SK-N-SH (cell line): ENCODE measurements around the gene TRIM10. TPM values are rescaled to one million over a fixed set of nuclear protein-coding genes. Genes with fewer than 3 reads are reported as not detected.

Source experiments
- CTCF ChIA-PET: fragments of 300-600, 350-600 bp; formaldehyde crosslinking; extraction: SDS; loops from one replicate; lab custom pipeline; 2021; lab: Yijun Ruan, JAX
- POLR2A ChIA-PET: fragments of 350-600 bp; sonication (Branson Sonifier 250); formaldehyde crosslinking; extraction: SDS; loops from one replicate; lab custom pipeline; 2020; ENCODE audit warnings: antibody characterized with exemption, inconsistent platforms; lab: Yijun Ruan, JAX
- DNase-seq: peaks from one replicate; pipeline ENCODE4 v3.0.0; 2012
- H2AFZ ChIP-seq: fragments of 200-600 bp; sonication (generic); 2 replicates; pipeline ENCODE4 v1.8.1; 2016; ENCODE audit warnings: antibody characterized with exemption, mild to moderate bottlenecking, low read depth
- H3F3A ChIP-seq: fragments of 200-600 bp; sonication (generic); replicated peaks from 2 replicates; pipeline ENCODE3; 2016; ENCODE audit warnings: antibody characterized with exemption, mild to moderate bottlenecking; ENCODE audit not compliant: insufficient read depth
- H3K27ac ChIP-seq, 2 experiments: fragments of 200-500 bp in 1 of 2; fragments of 200-600 bp in 1 of 2; sonication (Bioruptor generic) in 1 of 2; sonication (generic), shearing (Covaris generic) in 1 of 2; 2 replicates each; pipeline versions ENCODE4 v1.5.1 to v1.6.1; 2014 to 2016; ENCODE audit warnings: low read depth in 2 of 2, inconsistent platforms in 1 of 2, low read length in 1 of 2, mild to moderate bottlenecking in 1 of 2, mixed read lengths in 1 of 2
- H3K27me3 ChIP-seq: fragments of 200-600 bp; sonication (generic), shearing (Covaris generic); 2 replicates; pipeline ENCODE4 v1.6.1; 2016; ENCODE audit warnings: mixed run types; ENCODE audit not compliant: insufficient read depth
- H3K36me3 ChIP-seq, 2 experiments: fragments of 200-500 bp in 1 of 2; fragments of 200-600 bp in 1 of 2; sonication (Bioruptor generic) in 1 of 2; sonication (generic) in 1 of 2; replicated peaks in 1 of 2; 2 replicates each; pipeline versions ENCODE3 to v1.5.1; 2014 to 2016; ENCODE audit warnings: low read length in 1 of 2, mild to moderate bottlenecking in 1 of 2; ENCODE audit not compliant: insufficient read depth in 2 of 2, control insufficient read depth in 1 of 2
- H3K4me1 ChIP-seq, 2 experiments: fragments of 200-500 bp in 1 of 2; fragments of 200-600 bp in 1 of 2; sonication (Bioruptor generic) in 1 of 2; sonication (generic), shearing (Covaris generic) in 1 of 2; 2 replicates each; pipeline versions ENCODE4 v1.5.1 to v1.6.1; 2014 to 2016; ENCODE audit warnings: low read depth in 1 of 2, low read length in 1 of 2, mixed run types in 1 of 2; ENCODE audit not compliant: insufficient read depth in 2 of 2, control insufficient read depth in 1 of 2
- H3K4me2 ChIP-seq: fragments of 200-600 bp; sonication (generic), shearing (Covaris generic); 2 replicates; pipeline ENCODE4 v1.6.1; 2017; ENCODE audit warnings: mixed run types
- H3K4me3 ChIP-seq, 2 experiments: fragments of 200-500 bp in 1 of 2; fragments of 200-600 bp in 1 of 2; sonication (Bioruptor generic) in 1 of 2; sonication (generic), shearing (Covaris generic) in 1 of 2; 2 replicates each; pipeline versions ENCODE4 v1.5.1 to v1.8.1; 2014 to 2016; ENCODE audit warnings: low read depth in 2 of 2, inconsistent platforms in 1 of 2, low read length in 1 of 2, mild to moderate bottlenecking in 1 of 2, mixed read lengths in 1 of 2, moderate library complexity in 1 of 2
- H3K79me2 ChIP-seq: fragments of 200-600 bp; sonication (generic); 2 replicates; pipeline ENCODE4 v1.8.1; 2017; ENCODE audit warnings: mild to moderate bottlenecking; ENCODE audit not compliant: insufficient read depth
- H3K9ac ChIP-seq: fragments of 200-600 bp; sonication (generic); 2 replicates; pipeline ENCODE4 v1.6.1; 2017; ENCODE audit warnings: mixed run types
- H3K9me2 ChIP-seq: fragments of 200-600 bp; sonication (generic); 2 replicates; pipeline ENCODE4 v1.6.1; 2017; ENCODE audit warnings: mixed run types
- H3K9me3 ChIP-seq: fragments of 200-600 bp; sonication (generic); 2 replicates; pipeline ENCODE4 v1.6.1; 2017; ENCODE audit warnings: mixed run types, mild to moderate bottlenecking, moderate library complexity
- H4K20me1 ChIP-seq: fragments of 200-600 bp; sonication (generic); 2 replicates; pipeline ENCODE4 v1.6.1; 2017; ENCODE audit warnings: mild to moderate bottlenecking, mixed run types; ENCODE audit not compliant: insufficient read depth
- CHD2 ChIP-seq: fragments of 150-350 bp; IDR thresholded peaks from 2 replicates; pipeline ENCODE4 v1.6.1; 2018; ENCODE audit warnings: low read length; ENCODE audit not compliant: partially characterized antibody
- ELF1 ChIP-seq: IDR thresholded peaks from 2 replicates; pipeline ENCODE4 v1.4.0; 2012
- EP300 ChIP-seq, 2 experiments: IDR thresholded peaks; 2 replicates each; pipeline versions ENCODE4 v1.4.0 to v1.6.1; 2012; ENCODE audit warnings: borderline replicate concordance in 1 of 2, low read depth in 1 of 2, low read length in 1 of 2
- EZH2phosphoT487 ChIP-seq: fragments of 200-600 bp; sonication (generic); IDR thresholded peaks from 2 replicates; pipeline ENCODE4 v1.6.1; 2017; ENCODE audit warnings: low read depth, mixed run types, mild to moderate bottlenecking, antibody characterized with exemption, moderate library complexity, borderline replicate concordance
- FOSL2 ChIP-seq: IDR thresholded peaks from 2 replicates; pipeline ENCODE4 v1.4.0; 2012; ENCODE audit warnings: low read depth, mild to moderate bottlenecking, moderate library complexity, borderline replicate concordance
- FOXM1 ChIP-seq: IDR thresholded peaks from 2 replicates; pipeline ENCODE4 v1.4.0; 2012; ENCODE audit warnings: low read depth, mild to moderate bottlenecking
- GABPA ChIP-seq: IDR thresholded peaks from 2 replicates; pipeline ENCODE4 v1.4.0; 2012; ENCODE audit warnings: low read depth, mild to moderate bottlenecking
- IRF3 ChIP-seq: fragments of 150-350 bp; IDR thresholded peaks from 2 replicates; pipeline ENCODE4 v1.6.1; 2016; ENCODE audit warnings: mild to moderate bottlenecking, low read depth, low read length
- NFIC ChIP-seq: IDR thresholded peaks from 2 replicates; pipeline ENCODE4 v1.4.0; 2012; ENCODE audit warnings: borderline replicate concordance
- POLR2AphosphoS5 ChIP-seq: IDR thresholded peaks from 2 replicates; pipeline ENCODE4 v1.6.1; 2012; ENCODE audit warnings: low read depth, low read length
- RAD21 ChIP-seq: IDR thresholded peaks from 2 replicates; pipeline ENCODE4 v1.6.1; 2012; ENCODE audit warnings: mild to moderate bottlenecking, low read length
- RCOR1 ChIP-seq: fragments of 150-350 bp; IDR thresholded peaks from 2 replicates; pipeline ENCODE4 v1.6.1; 2017; ENCODE audit warnings: antibody characterized with exemption, low read length
- REST ChIP-seq: IDR thresholded peaks from 2 replicates; pipeline ENCODE4 v1.6.1; 2012; ENCODE audit warnings: mild to moderate bottlenecking, low read depth, low read length, moderate library complexity
- RXRA ChIP-seq: IDR thresholded peaks from 2 replicates; pipeline ENCODE4 v1.4.0; 2012; ENCODE audit warnings: low read depth, mild to moderate bottlenecking, borderline replicate concordance
- SIN3A ChIP-seq: IDR thresholded peaks from 2 replicates; pipeline ENCODE4 v1.6.1; 2012; ENCODE audit warnings: low read depth, mild to moderate bottlenecking, low read length, moderate library complexity, borderline replicate concordance
- SMC3 ChIP-seq: IDR thresholded peaks from 2 replicates; pipeline ENCODE4 v1.6.1; 2012; ENCODE audit warnings: low read depth, low read length, improper control_type of control experiment
- TAF1 ChIP-seq: IDR thresholded peaks from 2 replicates; pipeline ENCODE4 v1.6.1; 2012; ENCODE audit warnings: low read depth, mild to moderate bottlenecking, low read length, moderate library complexity, borderline replicate concordance
- USF2 ChIP-seq: fragments of 150-350 bp; IDR thresholded peaks from 2 replicates; pipeline ENCODE4 v1.6.1; 2017; ENCODE audit warnings: antibody characterized with exemption, low read length, low read depth, borderline replicate concordance
- WGBS: methylation state at CpG from one replicate; pipeline ENCODE4 v1.1.6; 2017; ENCODE audit warnings: low lambda C conversion rate; 5-methylcytosine and 5-hydroxymethylcytosine counted together
- polyA plus RNA-seq, 3 experiments: library from polyadenylated mRNA; depleted of rRNA; stranded (reverse); fragments of >200 nt; gene quantifications; 2 replicates each; pipeline ENCODE4 v1.2.3, GENCODE V29; 2012

The TRIM10 gene
- polyA plus RNA-seq, 1 of the 3 experiments (the other 2 are of a cell fraction) = not detected

- H3K9me3 ChIP-seq = no peaks in the 10 kb centered on the region
- H3K36me3 ChIP-seq = no peaks in the 10 kb centered on the region
- H3K27me3 ChIP-seq = peaks cover 53% of the 10 kb centered on the region; the same call in 1 of the 2 replicates
- no peaks in the 10 kb centered on the region for H4K20me1 ChIP-seq
- ChIA-PET CTCF (no interaction called here), POLR2A (no interaction called here)
- H3K4me2 ChIP-seq = no peak overlapping the region
- H3K4me1 ChIP-seq = no peaks in the 10 kb centered on the region; a peak in 1 of 4 replicates
- H2AFZ ChIP-seq = no peak overlapping the region
- WGBS = 61% methylated on average over 9 of the region's 17 CpGs
- TF ChIP-seq SIN3A (no peak), IRF3 (no peak), EP300 (IDR thresholded peaks at IDR 0.05; ENCODE audit: borderline replicate concordance in 1 of 2, low read depth in 1 of 2, low read length in 1 of 2) (no peak)
- TF ChIP-seq, all 33 proteins: peak for 0
- Histone ChIP-seq H3K4me3 (no peak overlapping the region), H3F3A (no peaks in the 10 kb centered on the region), H3K9ac (no peak overlapping the region), H3K27ac (no peak overlapping the region), H3K79me2 (no peaks in the 10 kb centered on the region), H3K9me2 (no peaks in the 10 kb centered on the region)
- no peak for DNase-seq
Measured at GRCh38 chr6:30160008-30160784, 815 bp downstream of the TRIM10 start.

- ChIA-PET CTCF (interaction anchor here (0.7 to 1.4 kb wide), 2 partner anchors 28 to 144 kb away, joined by 3 to 5 read pairs; no protein-coding TSS in a partner anchor), POLR2A (no interaction called here)
- WGBS = 8% methylated on average over 3 of the region's 3 CpGs
- TF ChIP-seq RCOR1 (no peak), GABPA (no peak), POLR2AphosphoS5 (no peak), CHD2 (no peak), NFIC (no peak), IRF3 (no peak), RXRA (no peak), FOXM1 (no peak), TAF1 (no peak), REST (no peak), SMC3 (no peak), EP300 (IDR thresholded peaks at IDR 0.05; ENCODE audit: borderline replicate concordance in 1 of 2, low read depth in 1 of 2, low read length in 1 of 2) (no peak), ELF1 (no peak), EZH2phosphoT487 (no peak), USF2 (no peak), FOSL2 (no peak), RAD21 (no peak)
Measured at GRCh38 chr6:30158475-30159040, 2.5 kb downstream of the TRIM10 start.

More at GRCh38 chr6:30158475-30159040, 2.5 kb downstream of the TRIM10 start:
- peaks cover 43% of the 10 kb centered on the region; the same call in 1 of the 2 replicates for H3K27me3 ChIP-seq
- no peaks in the 10 kb centered on the region for H4K20me1 ChIP-seq
- H3K4me3 ChIP-seq = no peak overlapping the region
- H3K79me2 ChIP-seq = no peaks in the 10 kb centered on the region
- H3K9ac ChIP-seq = no peak overlapping the region
- H3K4me1 ChIP-seq = no peaks in the 10 kb centered on the region; a peak in 1 of 4 replicates
- no peak overlapping the region for H3K4me2 ChIP-seq
- no peaks in the 10 kb centered on the region for H3K9me3 ChIP-seq
- H3K9me2 ChIP-seq = no peaks in the 10 kb centered on the region
- H3K27ac ChIP-seq = no peak overlapping the region
- H3K36me3 ChIP-seq = no peaks in the 10 kb centered on the region
- DNase-seq = no peak
- no peak overlapping the region for H2AFZ ChIP-seq
- no peaks in the 10 kb centered on the region for H3F3A ChIP-seq
